HG03139 (cell line): ENCODE measurements around the gene NTM.

ENCODE experiments used
- ATAC-seq: cut with Tn5 transposase; IDR thresholded peaks from one replicate; pipeline ENCODE4 v1.9.1; 2021; ENCODE audit not compliant: unreplicated experiment

The NTM gene

GRCh38 chr11:132035228-132035627 is 664.8 kb downstream of the NTM start:
- ATAC-seq: no peak

- ATAC-seq: no peak
Observed at GRCh38 chr11:132035766-132036165, 665.4 kb downstream of the NTM start.

GRCh38 chr11:132036220-132036619 is 665.8 kb downstream of the NTM start:
- ATAC-seq: no peak

GRCh38 chr11:132036746-132037466 is 666.5 kb downstream of the NTM start:
- ATAC-seq: no peak

- ATAC-seq: no peak
Observed at GRCh38 chr11:132037467-132037862, 667.0 kb downstream of the NTM start.

GRCh38 chr11:132037956-132038355 is 667.5 kb downstream of the NTM start:
- ATAC-seq: no peak

- ATAC-seq: no peak
Observed at GRCh38 chr11:132039521-132039920, 669.1 kb downstream of the NTM start.

- ATAC-seq: no peak
Observed at GRCh38 chr11:132042296-132042695, 671.9 kb downstream of the NTM start.

GRCh38 chr11:132043714-132044113 is 673.3 kb downstream of the NTM start:
- ATAC-seq: no peak

GRCh38 chr11:132045107-132045506 is 674.7 kb downstream of the NTM start:
- no peak for ATAC-seq

GRCh38 chr11:132046288-132046865 is 676.0 kb downstream of the NTM start:
- no peak for ATAC-seq

- no peak for ATAC-seq
Observed at GRCh38 chr11:132047167-132047566, 676.8 kb downstream of the NTM start.

- no peak for ATAC-seq
Observed at GRCh38 chr11:132048040-132048439, 677.6 kb downstream of the NTM start.

- no peak for ATAC-seq
Observed at GRCh38 chr11:132049205-132049604, 678.8 kb downstream of the NTM start.

- ATAC-seq: no peak
Observed at GRCh38 chr11:132050049-132050448, 679.6 kb downstream of the NTM start.

GRCh38 chr11:132050577-132051165 is 680.3 kb downstream of the NTM start:
- no peak for ATAC-seq

- no peak for ATAC-seq
Observed at GRCh38 chr11:132051704-132052103, 681.3 kb downstream of the NTM start.

- no peak for ATAC-seq
Observed at GRCh38 chr11:132052342-132052741, 681.9 kb downstream of the NTM start.

- no peak for ATAC-seq
Observed at GRCh38 chr11:132052904-132053303, 682.5 kb downstream of the NTM start.

- ATAC-seq: no peak
Observed at GRCh38 chr11:132054822-132055221, 684.4 kb downstream of the NTM start.

GRCh38 chr11:132055296-132055695 is 684.9 kb downstream of the NTM start:
- ATAC-seq: no peak

GRCh38 chr11:132056689-132057088 is 686.3 kb downstream of the NTM start:
- ATAC-seq: no peak
